ENCODE data around the gene KCNT1.

DNA sequence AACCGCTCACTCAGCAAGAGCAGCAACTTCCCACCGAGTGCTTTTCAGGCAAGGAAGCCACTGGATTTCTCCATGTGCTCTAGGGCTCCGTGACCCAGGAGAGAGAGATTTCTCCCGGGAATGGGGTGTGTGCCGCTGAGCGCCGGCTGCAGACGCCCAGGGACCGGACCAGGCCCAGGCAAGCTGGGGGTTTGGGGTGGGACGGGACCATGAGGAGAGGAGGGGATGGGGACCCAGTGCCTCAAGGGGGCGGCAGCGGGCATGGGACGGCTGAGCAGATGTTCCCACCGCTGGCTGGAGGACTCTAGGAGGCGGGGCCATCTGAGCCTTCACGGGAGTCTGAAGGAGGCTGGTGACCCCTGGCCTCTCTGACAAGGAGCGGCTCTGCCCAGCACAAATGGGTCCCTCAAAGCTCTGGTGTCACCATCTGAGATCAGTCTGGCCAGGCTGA is 30.4 kb upstream of the KCNT1 start:
- TF ChIP-seq, protein P1, sequence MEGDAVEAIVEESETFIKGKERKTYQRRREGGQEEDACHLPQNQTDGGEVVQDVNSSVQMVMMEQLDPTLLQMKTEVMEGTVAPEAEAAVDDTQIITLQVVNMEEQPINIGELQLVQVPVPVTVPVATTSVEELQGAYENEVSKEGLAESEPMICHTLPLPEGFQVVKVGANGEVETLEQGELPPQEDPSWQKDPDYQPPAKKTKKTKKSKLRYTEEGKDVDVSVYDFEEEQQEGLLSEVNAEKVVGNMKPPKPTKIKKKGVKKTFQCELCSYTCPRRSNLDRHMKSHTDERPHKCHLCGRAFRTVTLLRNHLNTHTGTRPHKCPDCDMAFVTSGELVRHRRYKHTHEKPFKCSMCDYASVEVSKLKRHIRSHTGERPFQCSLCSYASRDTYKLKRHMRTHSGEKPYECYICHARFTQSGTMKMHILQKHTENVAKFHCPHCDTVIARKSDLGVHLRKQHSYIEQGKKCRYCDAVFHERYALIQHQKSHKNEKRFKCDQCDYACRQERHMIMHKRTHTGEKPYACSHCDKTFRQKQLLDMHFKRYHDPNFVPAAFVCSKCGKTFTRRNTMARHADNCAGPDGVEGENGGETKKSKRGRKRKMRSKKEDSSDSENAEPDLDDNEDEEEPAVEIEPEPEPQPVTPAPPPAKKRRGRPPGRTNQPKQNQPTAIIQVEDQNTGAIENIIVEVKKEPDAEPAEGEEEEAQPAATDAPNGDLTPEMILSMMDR (conservative IDR thresholded peaks at IDR 0.05): no peak
- TF ChIP-seq EZH2 (IDR thresholded peaks at IDR 0.05; ENCODE audit: low read depth): no peak
